ENCODE results near the gene CBFA2T2. TPM values are rescaled to one million over a fixed set of nuclear protein-coding genes. Genes with fewer than 3 reads are reported as not detected.
"Not testable (repeated sequence)": the region's sequence is repeated elsewhere in the genome, so short reads cannot be mapped to it uniquely, and the experiment has no call there.

CBFA2T2 gene
- total and polyA plus RNA-seq, 2 donors (not counting 3 experiments of a cell fraction or from before 2014, with no cell fraction given): 10.7 to 12.1 TPM

DNA sequence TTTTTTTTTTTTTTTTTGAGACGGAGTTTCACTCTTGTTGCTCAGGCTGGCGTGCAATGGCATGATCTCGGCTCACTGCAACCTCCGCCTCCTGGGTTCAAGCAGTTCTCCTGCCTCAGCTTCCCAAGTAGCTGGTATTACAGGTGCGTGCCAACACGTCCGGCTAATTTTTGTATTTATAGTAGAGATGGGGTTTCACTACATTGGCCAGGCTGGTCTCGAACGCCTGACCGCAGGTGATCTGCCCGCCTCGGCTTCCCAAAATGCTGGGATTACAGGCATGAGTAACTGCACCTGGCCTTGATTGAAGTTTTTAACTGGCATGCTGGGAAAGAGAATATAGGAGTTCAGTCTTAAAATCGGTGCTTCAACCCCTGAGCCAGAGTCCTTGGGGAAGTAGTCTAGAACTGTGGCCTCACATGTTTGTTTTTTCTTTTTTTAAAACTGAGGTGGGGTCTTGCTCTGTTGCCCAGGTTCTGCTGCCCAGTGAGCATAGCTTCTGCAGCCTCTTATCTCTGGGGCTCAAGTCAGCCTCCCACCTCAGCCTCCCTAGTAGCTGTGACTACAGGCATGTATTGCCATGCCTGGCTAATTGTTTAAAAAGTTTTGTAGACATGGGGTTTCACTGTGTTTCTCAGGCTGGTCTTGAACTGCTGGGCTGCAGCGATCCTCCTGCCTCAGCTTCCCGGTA lies 3.3 kb downstream of the CBFA2T2 start:
- DNase-seq (ENCODE audit: low read depth, low spot score): no peak
- Histone ChIP-seq H3K4me1 (ENCODE audit: control insufficient read depth, extremely low read depth, insufficient read depth, low read length) (peaks cover 6% of the 10 kb centered on the region), H3K27ac (ENCODE audit: insufficient read depth, low read depth, low read length) (no peak overlapping the region), H3K4me2 (ENCODE audit: insufficient read depth, low read length) (no peak overlapping the region), H3K4me3 (replicated peaks in 1 of 3; ENCODE audit: insufficient read depth in 1 of 3, low read depth in 1 of 3, low read length in 3 of 3) (no peak overlapping the region), H3K9me3 (replicated peaks; ENCODE audit: control insufficient read depth, insufficient read depth, low read length) (no peaks in the 10 kb centered on the region), H3K9me1 (replicated peaks; ENCODE audit: control insufficient read depth, extremely low read depth, insufficient read depth, low read length) (no peaks in the 10 kb centered on the region), H4K20me1 (replicated peaks; ENCODE audit: control insufficient read depth, extremely low read depth, insufficient read depth, low read length) (peaks cover 3% of the 10 kb centered on the region), H3K36me3 (ENCODE audit: control insufficient read depth in 2 of 2, extremely low read depth in 1 of 2, insufficient read depth in 2 of 2, low read length in 2 of 2) (no peaks in the 10 kb centered on the region), H2AFZ (ENCODE audit: low read depth, low read length) (no peak overlapping the region), H3K9ac (replicated peaks; ENCODE audit: extremely low read depth, insufficient read depth, low read length) (no peak overlapping the region), H3K27me3 (ENCODE audit: control insufficient read depth in 2 of 2, insufficient read depth in 2 of 2, low read length in 2 of 2) (no peaks in the 10 kb centered on the region), H3K79me2 (ENCODE audit: control insufficient read depth, insufficient read depth, low read length) (peaks cover 2% of the 10 kb centered on the region)
- intact Hi-C loops (cut with micrococcal nuclease): loop anchor here (10.0 kb wide), 1 partner anchor 72 kb away; no protein-coding TSS in a partner anchor
- no TSS peak for BruUV-seq (replicated peaks)
- no peak for FAIRE-seq
- ChIA-PET POLR2A (no interaction called here), CTCF (no interaction called here)
- dilution Hi-C loops (cut with MboI; ENCODE audit: extremely low pct_ligation_motif_present, low sequenced_read_pairs): no loop called here
- TF ChIP-seq POLR2AphosphoS5 (IDR thresholded peaks at IDR 0.05; ENCODE audit: insufficient read depth, low read depth, low read length): no peak
- TF ChIP-seq, protein P1, sequence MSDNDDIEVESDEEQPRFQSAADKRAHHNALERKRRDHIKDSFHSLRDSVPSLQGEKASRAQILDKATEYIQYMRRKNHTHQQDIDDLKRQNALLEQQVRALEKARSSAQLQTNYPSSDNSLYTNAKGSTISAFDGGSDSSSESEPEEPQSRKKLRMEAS (IDR thresholded peaks at IDR 0.05; ENCODE audit: insufficient read depth, insufficient read length): no peak
- no peak for TF ChIP-seq GATA2 (IDR thresholded peaks at IDR 0.05; ENCODE audit: insufficient read depth, insufficient read length, low read depth, low read length)
- TF ChIP-seq, protein P2, sequence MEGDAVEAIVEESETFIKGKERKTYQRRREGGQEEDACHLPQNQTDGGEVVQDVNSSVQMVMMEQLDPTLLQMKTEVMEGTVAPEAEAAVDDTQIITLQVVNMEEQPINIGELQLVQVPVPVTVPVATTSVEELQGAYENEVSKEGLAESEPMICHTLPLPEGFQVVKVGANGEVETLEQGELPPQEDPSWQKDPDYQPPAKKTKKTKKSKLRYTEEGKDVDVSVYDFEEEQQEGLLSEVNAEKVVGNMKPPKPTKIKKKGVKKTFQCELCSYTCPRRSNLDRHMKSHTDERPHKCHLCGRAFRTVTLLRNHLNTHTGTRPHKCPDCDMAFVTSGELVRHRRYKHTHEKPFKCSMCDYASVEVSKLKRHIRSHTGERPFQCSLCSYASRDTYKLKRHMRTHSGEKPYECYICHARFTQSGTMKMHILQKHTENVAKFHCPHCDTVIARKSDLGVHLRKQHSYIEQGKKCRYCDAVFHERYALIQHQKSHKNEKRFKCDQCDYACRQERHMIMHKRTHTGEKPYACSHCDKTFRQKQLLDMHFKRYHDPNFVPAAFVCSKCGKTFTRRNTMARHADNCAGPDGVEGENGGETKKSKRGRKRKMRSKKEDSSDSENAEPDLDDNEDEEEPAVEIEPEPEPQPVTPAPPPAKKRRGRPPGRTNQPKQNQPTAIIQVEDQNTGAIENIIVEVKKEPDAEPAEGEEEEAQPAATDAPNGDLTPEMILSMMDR (IDR thresholded peaks at IDR 0.05; ENCODE audit: extremely low read depth in 1 of 2, insufficient read depth in 1 of 2, low read depth in 1 of 2, low read length in 2 of 2): no peak
- no peak for TF ChIP-seq FOS (IDR thresholded peaks at IDR 0.05; ENCODE audit: borderline replicate concordance, insufficient read depth, low read length)
- TF ChIP-seq EZH2 (IDR thresholded peaks at IDR 0.05; ENCODE audit: borderline replicate concordance, low read depth, low read length, severe bottlenecking): no peak
- TF ChIP-seq POLR2A (IDR thresholded peaks at IDR 0.05; ENCODE audit: low read depth, low read length): no peak
- no peak for TF ChIP-seq JUN (IDR thresholded peaks at IDR 0.05; ENCODE audit: borderline replicate concordance, insufficient read depth, insufficient read length, low read depth)
- TF ChIP-seq MYC (IDR thresholded peaks at IDR 0.05; ENCODE audit: low read depth, low read length): no peak

DNA sequence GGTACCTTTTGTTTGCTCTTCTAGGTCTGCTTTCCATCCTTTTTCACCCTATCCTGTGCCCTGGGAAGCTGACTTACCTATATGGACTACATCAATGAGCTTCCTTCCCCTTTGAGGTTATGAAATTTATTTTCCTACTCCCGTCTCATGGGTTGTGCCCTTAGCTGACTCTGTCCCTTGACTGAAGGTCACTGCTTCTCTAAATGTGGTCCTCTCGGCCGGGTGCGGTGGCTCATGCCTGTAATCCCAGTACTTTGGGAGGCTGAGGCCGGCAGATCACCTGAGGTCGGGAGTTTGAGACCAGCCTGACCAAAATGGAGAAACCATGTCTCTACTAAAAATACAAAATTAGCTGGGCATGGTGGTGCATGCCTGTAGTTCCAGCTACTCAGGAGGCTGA lies 6.9 kb downstream of the CBFA2T2 start:
- FAIRE-seq; H3K36me3 ChIP-seq (ENCODE audit: control insufficient read depth in 2 of 2, extremely low read depth in 1 of 2, insufficient read depth in 2 of 2, low read length in 2 of 2); BruUV-seq (replicated peaks); H4K20me1 ChIP-seq (replicated peaks; ENCODE audit: control insufficient read depth, extremely low read depth, insufficient read depth, low read length); H3K4me1 ChIP-seq (ENCODE audit: control insufficient read depth, extremely low read depth, insufficient read depth, low read length); H3K79me2 ChIP-seq (ENCODE audit: control insufficient read depth, insufficient read depth, low read length); dilution Hi-C loops (cut with MboI; ENCODE audit: extremely low pct_ligation_motif_present, low sequenced_read_pairs); DNase-seq (ENCODE audit: low read depth, low spot score); H3K27me3 ChIP-seq (ENCODE audit: control insufficient read depth in 2 of 2, insufficient read depth in 2 of 2, low read length in 2 of 2); H2AFZ ChIP-seq (ENCODE audit: low read depth, low read length); POLR2A ChIA-PET; H3K9ac ChIP-seq (replicated peaks; ENCODE audit: extremely low read depth, insufficient read depth, low read length); H3K4me3 ChIP-seq (replicated peaks in 1 of 3; ENCODE audit: insufficient read depth in 1 of 3, low read depth in 1 of 3, low read length in 3 of 3); H3K4me2 ChIP-seq (ENCODE audit: insufficient read depth, low read length); H3K9me1 ChIP-seq (replicated peaks; ENCODE audit: control insufficient read depth, extremely low read depth, insufficient read depth, low read length); H3K27ac ChIP-seq (ENCODE audit: insufficient read depth, low read depth, low read length); H3K9me3 ChIP-seq (replicated peaks; ENCODE audit: control insufficient read depth, insufficient read depth, low read length): not testable (repeated sequence)
- CTCF ChIA-PET: interaction anchor here (0.7 to 1.0 kb wide), 2 partner anchors 12 to 95 kb away, joined by 3 to 4 read pairs; no protein-coding TSS in a partner anchor
- intact Hi-C loops (cut with micrococcal nuclease): loop anchor here (10.0 kb wide), 1 partner anchor 68 kb away; no protein-coding TSS in a partner anchor
